GM21528 (cell line): ENCODE measurements around the gene DRAM1.

ENCODE experiments used
- ATAC-seq: cut with Tn5 transposase; IDR thresholded peaks from one replicate; pipeline ENCODE4 v1.9.1; 2021; ENCODE audit warnings: mild to moderate bottlenecking, moderate library complexity; ENCODE audit not compliant: unreplicated experiment, low FRiP score

Gene DRAM1

GRCh38 chr12:101939306-101939705 lies 61.9 kb downstream of the DRAM1 start:
- ATAC-seq: no peak

GRCh38 chr12:101939856-101940265 lies 62.5 kb downstream of the DRAM1 start:
- peak; percentile 33 for ATAC-seq

- ATAC-seq: no peak
Measured at GRCh38 chr12:101940400-101940950, 63.1 kb downstream of the DRAM1 start.

GRCh38 chr12:101941306-101942249 lies 64.2 kb downstream of the DRAM1 start:
- ATAC-seq: peak; percentile 78

GRCh38 chr12:101942250-101942605 lies 64.8 kb downstream of the DRAM1 start:
- ATAC-seq: no peak

GRCh38 chr12:101945369-101946232 lies 68.2 kb downstream of the DRAM1 start:
- no peak for ATAC-seq

- ATAC-seq: no peak
Measured at GRCh38 chr12:101946233-101946611, 68.8 kb downstream of the DRAM1 start.

GRCh38 chr12:101947316-101947715 lies 69.9 kb downstream of the DRAM1 start:
- no peak for ATAC-seq

- ATAC-seq: no peak
Measured at GRCh38 chr12:101948365-101948764, 71.0 kb downstream of the DRAM1 start.

GRCh38 chr12:101951002-101951670 lies 73.8 kb downstream of the DRAM1 start:
- ATAC-seq: no peak

GRCh38 chr12:101954113-101954512 lies 76.7 kb downstream of the DRAM1 start:
- no peak for ATAC-seq

GRCh38 chr12:101954676-101955075 lies 77.3 kb downstream of the DRAM1 start:
- no peak for ATAC-seq

- no peak for ATAC-seq
Measured at GRCh38 chr12:101957252-101957959, 80.0 kb downstream of the DRAM1 start.

GRCh38 chr12:101959607-101960006 lies 82.2 kb downstream of the DRAM1 start:
- no peak for ATAC-seq

- no peak for ATAC-seq
Measured at GRCh38 chr12:101962486-101962885, 85.1 kb downstream of the DRAM1 start.

GRCh38 chr12:101963697-101964096 lies 86.3 kb downstream of the DRAM1 start:
- no peak for ATAC-seq

- no peak for ATAC-seq
Measured at GRCh38 chr12:101966496-101966895, 89.1 kb downstream of the DRAM1 start.

- no peak for ATAC-seq
Measured at GRCh38 chr12:101967506-101967905, 90.1 kb downstream of the DRAM1 start.

- ATAC-seq: no peak
Measured at GRCh38 chr12:101968770-101969169, 91.4 kb downstream of the DRAM1 start.
